NCI-H1436 (cell line): Measurements from ENCODE around the gene APLP1.
"Not testable (repeated sequence)": the region's sequence is repeated elsewhere in the genome, so short reads cannot be mapped to it uniquely, and the experiment has no call there.

ENCODE experiments used
- DNase-seq: peaks from one replicate; lab custom pipeline; 2025; lab: John Stamatoyannopoulos, UW

Gene APLP1

DNA sequence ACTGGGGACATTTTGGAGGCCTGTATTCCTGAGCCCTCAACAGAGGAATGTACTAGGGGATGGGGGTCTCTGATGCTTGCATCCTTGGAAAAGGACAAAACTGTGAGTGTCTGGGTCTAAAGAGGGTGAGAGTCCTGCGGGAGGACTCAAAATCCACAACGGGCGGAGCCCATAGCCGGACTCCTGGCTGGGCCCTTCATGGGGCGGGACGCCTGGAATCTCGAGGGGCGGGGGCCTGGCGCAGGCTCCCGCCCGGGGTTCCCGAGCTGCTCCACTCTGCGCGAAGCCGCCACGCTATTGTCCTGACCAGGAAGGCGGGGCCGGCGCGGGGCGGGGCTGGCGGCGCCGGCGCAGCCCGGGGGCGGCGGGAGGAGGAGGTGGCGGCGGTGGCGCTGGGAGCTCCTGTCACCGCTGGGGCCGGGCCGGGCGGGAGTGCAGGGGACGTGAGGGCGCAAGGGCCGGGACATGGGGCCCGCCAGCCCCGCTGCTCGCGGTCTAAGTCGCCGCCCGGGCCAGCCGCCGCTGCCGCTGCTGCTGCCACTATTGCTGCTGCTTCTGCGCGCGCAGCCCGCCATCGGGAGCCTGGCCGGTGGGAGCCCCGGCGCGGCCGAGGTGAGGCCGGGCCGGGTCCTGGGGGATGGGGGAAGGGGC, at the start of gene APLP1:
Gene APLP1 (plus strand): TSS at position 403 of the 651 bp plus-strand sequence. CDS start 63 bp downstream, at position 466.
- DNase-seq: peak; percentile 62

GRCh38 chr19:35822579-35822978, 45.8 kb upstream of the APLP1 start:
- DNase-seq: no peak

- no peak for DNase-seq
These were observed 44.2 kb upstream of the APLP1 start for GRCh38 chr19:35824150-35824549.

GRCh38 chr19:35828692-35829301, 39.6 kb upstream of the APLP1 start:
- DNase-seq: no peak

- DNase-seq: no peak
These were observed 37.4 kb upstream of the APLP1 start for GRCh38 chr19:35830986-35831385.

DNA sequence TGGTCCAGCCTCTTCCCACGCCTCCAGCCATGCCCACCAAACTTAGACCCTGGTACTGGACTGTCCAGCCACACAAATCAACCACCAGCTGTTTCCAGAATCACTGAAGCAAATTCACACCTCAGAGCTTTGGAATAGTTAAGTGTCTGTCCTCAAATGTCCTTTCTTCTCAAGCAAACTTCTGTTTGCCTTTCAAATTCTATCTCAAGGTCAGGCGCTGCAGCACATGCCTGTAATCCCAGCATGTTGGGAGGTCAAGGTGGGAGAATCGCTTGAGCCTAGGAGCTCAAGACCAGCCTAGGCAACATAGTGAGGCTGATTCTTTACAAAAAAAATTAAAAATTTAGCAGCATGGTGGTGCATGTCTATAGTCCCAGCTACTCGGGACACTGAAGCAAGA, 36.3 kb upstream of the APLP1 start:
- DNase-seq: no peak

GRCh38 chr19:35833972-35834371, 34.4 kb upstream of the APLP1 start:
- DNase-seq: no peak

- DNase-seq: not testable (repeated sequence)
These were observed 32.3 kb upstream of the APLP1 start for GRCh38 chr19:35836096-35836495.

DNA sequence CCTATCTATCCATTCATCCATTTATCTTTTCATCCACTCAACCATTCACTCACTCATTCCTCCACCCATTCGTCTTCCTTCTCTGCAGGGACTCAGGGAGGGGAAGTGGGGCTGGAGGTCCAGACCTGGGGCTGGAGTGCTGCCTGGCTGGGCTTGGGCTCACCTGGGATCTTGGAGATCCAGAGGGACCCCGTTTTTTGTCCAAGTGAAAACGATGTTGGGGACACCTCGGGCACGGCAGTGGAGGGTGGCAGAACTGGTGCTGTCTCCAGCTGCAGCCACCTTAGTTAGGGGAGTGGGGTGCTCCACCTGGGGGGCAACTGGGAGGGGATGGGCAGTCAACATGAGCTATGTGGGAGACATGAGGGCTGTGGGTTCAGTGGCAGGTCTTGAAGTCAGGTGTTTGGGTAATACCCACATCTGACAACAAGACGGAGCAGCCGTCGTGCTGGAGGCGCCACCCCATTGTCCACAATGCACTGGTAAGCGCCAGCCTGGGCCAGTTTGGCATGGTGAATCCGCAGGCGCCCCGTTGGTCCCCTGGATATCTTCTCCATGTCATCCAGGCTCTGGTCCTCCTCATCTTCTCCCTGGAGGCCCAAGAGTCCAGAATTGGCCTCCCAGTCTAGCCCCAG, 26.3 kb upstream of the APLP1 start:
- DNase-seq: no peak

- DNase-seq: no peak
These were observed 25.6 kb upstream of the APLP1 start for GRCh38 chr19:35842666-35843272.

GRCh38 chr19:35843676-35844481, 24.5 kb upstream of the APLP1 start:
- no peak for DNase-seq

- no peak for DNase-seq
These were observed 23.7 kb upstream of the APLP1 start for GRCh38 chr19:35844482-35845214.

DNA sequence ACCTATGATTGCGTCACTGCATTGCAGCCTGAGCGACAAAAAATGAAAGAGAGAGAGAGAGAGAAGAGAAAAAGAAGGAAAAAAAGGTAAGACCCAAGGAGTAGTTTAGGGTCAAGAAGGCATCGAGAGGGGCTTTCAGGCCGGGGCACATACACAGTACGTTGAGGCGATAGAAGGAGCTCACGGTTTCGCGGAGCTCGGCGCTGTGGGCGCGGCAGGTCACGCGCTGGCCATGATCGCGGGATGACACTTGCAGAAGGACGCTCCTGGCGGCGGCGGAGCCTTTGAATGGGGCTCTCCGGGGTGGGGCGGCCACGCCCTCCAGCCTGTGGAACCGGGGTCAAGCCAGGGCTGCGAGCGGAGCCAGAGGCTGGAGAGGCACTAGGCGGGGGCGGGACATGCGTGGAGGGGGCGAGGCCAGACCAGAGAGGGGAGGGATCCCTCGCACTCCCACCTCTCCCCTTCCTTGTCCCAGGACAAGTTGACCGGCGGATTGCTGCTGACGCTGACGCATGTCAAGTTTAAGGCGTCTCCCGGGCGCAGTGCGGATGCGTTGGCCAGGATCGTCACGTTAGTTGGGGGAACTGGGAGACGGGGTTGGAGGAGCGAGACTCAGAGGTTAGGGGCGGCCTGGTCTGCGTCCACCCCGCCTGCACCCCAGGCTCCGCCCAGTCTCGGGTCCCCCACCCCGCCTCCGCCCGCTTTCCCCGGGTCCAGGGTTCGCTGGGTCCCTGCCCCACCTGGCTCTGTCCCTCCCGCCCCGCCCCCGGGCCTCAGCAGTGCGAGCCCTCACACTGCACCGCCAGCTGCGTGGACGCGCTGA, 22.9 kb upstream of the APLP1 start:
- no peak for DNase-seq

- DNase-seq: no peak
These were observed 22.2 kb upstream of the APLP1 start for GRCh38 chr19:35846038-35846668.

DNA sequence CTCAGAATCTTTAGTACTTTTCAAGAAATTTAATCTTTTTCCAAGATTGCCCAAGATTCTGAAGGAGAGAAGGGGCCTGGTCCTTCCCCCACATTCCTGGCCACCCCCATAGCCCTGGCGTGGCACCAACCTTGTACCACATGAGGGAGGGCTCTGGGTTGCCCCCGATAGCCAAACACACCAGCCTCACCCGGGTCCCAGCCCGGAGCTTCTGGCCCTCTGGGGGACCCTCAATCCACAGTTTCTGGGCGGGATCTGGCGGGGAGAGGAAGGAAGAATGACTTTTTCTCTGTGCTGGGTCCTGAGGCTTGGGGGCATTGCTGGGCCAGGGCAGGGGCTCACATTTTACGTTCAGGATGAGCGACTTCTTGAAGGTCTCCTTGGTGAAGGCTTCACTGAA, 20.5 kb upstream of the APLP1 start:
- no peak for DNase-seq

DNA sequence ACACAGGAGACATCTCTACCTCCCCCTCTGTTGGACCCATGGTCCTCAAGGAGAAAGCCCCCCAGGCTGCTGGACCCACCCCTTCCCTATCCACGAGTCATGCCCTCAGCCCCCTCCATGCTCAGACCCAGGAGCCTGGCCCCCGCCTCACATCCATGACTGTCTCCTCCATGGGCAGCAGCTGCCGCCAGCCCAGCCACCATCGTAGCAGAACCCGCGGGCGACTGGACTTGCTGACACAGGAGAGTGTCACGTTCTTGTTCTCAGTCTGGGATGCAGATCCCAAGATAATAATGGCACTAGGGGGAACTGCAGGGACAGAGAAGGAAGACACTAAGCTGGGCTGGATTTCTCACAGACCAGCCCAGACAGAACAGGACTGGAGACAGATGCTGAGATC, 19.9 kb upstream of the APLP1 start:
- no peak for DNase-seq

- no peak for DNase-seq
These were observed 19.4 kb upstream of the APLP1 start for GRCh38 chr19:35848919-35849505.

GRCh38 chr19:35851213-35852028, 17.0 kb upstream of the APLP1 start:
- DNase-seq: peak; percentile 56
